ENCODE data around the gene OGG1.

- TF ChIP-seq CTCF (IDR thresholded peaks at IDR 0.05; ENCODE audit: low read depth, low read length) (no peak), POLR2A (IDR thresholded peaks at IDR 0.05; ENCODE audit: extremely low read depth, insufficient read length) (no peak)
These were observed 38.0 kb downstream of the OGG1 start for GRCh38 chr3:9787714-9788113.

All from NB4 (cell line).